ENCODE measurements around the gene RNGTT. TPM values are rescaled to one million over a fixed set of nuclear protein-coding genes. Genes with fewer than 3 reads are reported as not detected.
"Not testable (repeated sequence)": the region's sequence is repeated elsewhere in the genome, so short reads cannot be mapped to it uniquely, and the experiment has no call there.

The RNGTT gene
- total RNA-seq, 6 donors from 2014 or later = 8.9 to 22.4 (median 12.5) TPM

GRCh38 chr6:88840796-88841539 lies 122.5 kb downstream of the RNGTT start:
- 70 to 83% methylated on average over 3 of the region's 3 CpGs for WGBS, 2 donors
- Histone ChIP-seq H3K4me1 (peaks cover 0 to 4% (median 0%) of the 10 kb centered on the region in 4 donors), H3K9me3 (peaks cover 0 to 6% (median 2%) of the 10 kb centered on the region in 4 donors), H3K4me3 (no peak overlapping the region), H3K27me3 (no peaks in the 10 kb centered on the region), H3K36me3 (peaks cover 0 to 11% (median 3%) of the 10 kb centered on the region in 4 donors), H3K27ac (no peak overlapping the region)
- TF ChIP-seq EP300 (IDR thresholded peaks at IDR 0.05) (no peak), CTCF (IDR thresholded peaks at IDR 0.05) (no peak), POLR2AphosphoS5 (IDR thresholded peaks at IDR 0.05) (no peak), POLR2A (IDR thresholded peaks at IDR 0.05) (no peak)
- no peak for DNase-seq
- ATAC-seq (ENCODE audit: low FRiP score in 2 of 2) = no peak

GRCh38 chr6:88840289-88840688 lies 123.1 kb downstream of the RNGTT start:
- H3K9me3 ChIP-seq = peaks cover 0 to 6% (median 4%) of the 10 kb centered on the region in 4 donors
- peaks cover 0 to 11% (median 3%) of the 10 kb centered on the region in 4 donors for H3K36me3 ChIP-seq
- TF ChIP-seq POLR2AphosphoS5 (IDR thresholded peaks at IDR 0.05) = no peak
- TF ChIP-seq EP300 (IDR thresholded peaks at IDR 0.05) = no peak
- no peak for TF ChIP-seq CTCF (IDR thresholded peaks at IDR 0.05)
- TF ChIP-seq POLR2A (IDR thresholded peaks at IDR 0.05) = no peak
- H3K27me3 ChIP-seq = no peaks in the 10 kb centered on the region
- H3K4me1 ChIP-seq = peaks cover 0 to 4% (median 0%) of the 10 kb centered on the region in 4 donors
- H3K4me3 ChIP-seq = no peak overlapping the region
- ATAC-seq (ENCODE audit: low FRiP score in 2 of 2) (no peak), DNase-seq (no peak)
- H3K27ac ChIP-seq = no peak overlapping the region
- WGBS, 2 donors = 93 to 94% methylated on average over 7 of the region's 7 CpGs

GRCh38 chr6:88839280-88839679 lies 124.1 kb downstream of the RNGTT start:
- no peak overlapping the region for H3K27ac ChIP-seq
- no peak for ATAC-seq (ENCODE audit: low FRiP score in 2 of 2)
- TF ChIP-seq CTCF (IDR thresholded peaks at IDR 0.05) (no peak), EP300 (IDR thresholded peaks at IDR 0.05) (no peak), POLR2AphosphoS5 (IDR thresholded peaks at IDR 0.05) (no peak), POLR2A (IDR thresholded peaks at IDR 0.05) (no peak)

GRCh38 chr6:88835210-88835609 lies 128.2 kb downstream of the RNGTT start:
- H3K36me3 ChIP-seq = no peaks in the 10 kb centered on the region
- ATAC-seq (ENCODE audit: low FRiP score in 2 of 2) (no peak), DNase-seq (no peak)
- H3K27me3 ChIP-seq = no peaks in the 10 kb centered on the region
- no peak overlapping the region for H3K4me3 ChIP-seq
- no peak overlapping the region for H3K27ac ChIP-seq
- TF ChIP-seq CTCF (IDR thresholded peaks at IDR 0.05) (no peak), POLR2A (IDR thresholded peaks at IDR 0.05) (no peak), EP300 (IDR thresholded peaks at IDR 0.05) (no peak), POLR2AphosphoS5 (IDR thresholded peaks at IDR 0.05) (no peak)
- H3K4me1 ChIP-seq = no peaks in the 10 kb centered on the region
- H3K9me3 ChIP-seq = peaks cover 0 to 23% (median 16%) of the 10 kb centered on the region in 4 donors

More at GRCh38 chr6:88839280-88839679, 124.1 kb downstream of the RNGTT start:
- 92 to 97% methylated on average over 5 of the region's 5 CpGs for WGBS, 2 donors
- Histone ChIP-seq H3K4me3 (no peak overlapping the region), H3K4me1 (peaks cover 0 to 4% (median 0%) of the 10 kb centered on the region in 4 donors), H3K27me3 (no peaks in the 10 kb centered on the region), H3K36me3 (peaks cover 0 to 10% (median 3%) of the 10 kb centered on the region in 4 donors), H3K9me3 (peaks cover 0 to 11% (median 5%) of the 10 kb centered on the region in 4 donors)
- DNase-seq = no peak

GRCh38 chr6:88833071-88833470 lies 130.3 kb downstream of the RNGTT start:
- not testable (repeated sequence) for H3K27ac ChIP-seq; ATAC-seq (ENCODE audit: low FRiP score in 2 of 2); H3K36me3 ChIP-seq; H3K27me3 ChIP-seq; DNase-seq; H3K4me1 ChIP-seq; H3K4me3 ChIP-seq
- whole genome bisulfite sequencing, 2 donors = 92 to 100% methylated on average over 1 of the region's 1 CpG
- H3K9me3 ChIP-seq = peaks cover 0 to 23% (median 18%) of the 10 kb centered on the region in 4 donors

- not testable (repeated sequence) for H3K9me3 ChIP-seq; ATAC-seq (ENCODE audit: low FRiP score in 2 of 2); H3K27ac ChIP-seq; DNase-seq; H3K4me1 ChIP-seq; H3K36me3 ChIP-seq; H3K27me3 ChIP-seq; H3K4me3 ChIP-seq
- WGBS, 2 donors = 83 to 84% methylated on average over 1 to 4 of the region's 4 CpGs
These were observed 135.8 kb downstream of the RNGTT start for GRCh38 chr6:88827599-88827998.

Data from upper lobe of left lung (tissue), 6 donors.